WTC11 (cell line): Measurements from ENCODE around the gene BCOR. TPM values are rescaled to one million over a fixed set of nuclear protein-coding genes. Genes with fewer than 3 reads are reported as not detected.

ENCODE experiments used
- ATAC-seq: fragments of 200-7000 bp; cut with Tn5 transposase; 2 replicates; pipeline ENCODE4 v1.10.0; 2021; ENCODE audit warnings: mild to moderate bottlenecking, moderate library complexity
- CTCF ChIA-PET: fragments of 300-600 bp; sonication (Branson Sonifier 250); formaldehyde crosslinking; loops from one replicate; lab custom pipeline; 2021; ENCODE audit warnings: antibody characterized with exemption; lab: Charles Lee
- POLR2A ChIA-PET: fragments of 350-600 bp; sonication (Branson Sonifier 250); formaldehyde crosslinking; loops from one replicate; lab custom pipeline; 2021; ENCODE audit warnings: antibody characterized with exemption; lab: Charles Lee
- DNase-seq: peaks from one replicate; pipeline ENCODE4 v3.0.0; 2021; ENCODE audit warnings: low spot score
- H3K27ac Mint-ChIP-seq: 2 replicates; pipeline ENCODE4 v1.8.0; 2021; ENCODE audit warnings: mixed read lengths
- H3K27me3 Mint-ChIP-seq: 2 replicates; pipeline ENCODE4 v1.8.0; 2021; ENCODE audit warnings: low read depth, mild to moderate bottlenecking, moderate library complexity, mixed read lengths
- H3K36me3 Mint-ChIP-seq: 2 replicates; pipeline ENCODE4 v1.8.0; 2021; ENCODE audit warnings: mixed read lengths
- H3K4me1 Mint-ChIP-seq: 2 replicates; pipeline ENCODE4 v1.8.0; 2022; ENCODE audit warnings: mixed read lengths
- H3K4me3 Mint-ChIP-seq: 2 replicates; pipeline ENCODE4 v1.8.0; 2021; ENCODE audit warnings: mild to moderate bottlenecking, moderate library complexity, mixed read lengths
- H3K9me3 Mint-ChIP-seq: 2 replicates; pipeline ENCODE4 v1.8.0; 2021; ENCODE audit warnings: mixed read lengths
- CREB1 ChIP-seq: sonication (generic); formaldehyde crosslinking; IDR thresholded peaks from 2 replicates; pipeline ENCODE4 v1.8.0; 2023; ENCODE audit warnings: mild to moderate bottlenecking, missing genetic modification reagents
- ELF4 ChIP-seq: sonication (generic); formaldehyde crosslinking; IDR thresholded peaks from 2 replicates; pipeline ENCODE4 v1.8.1; 2022; ENCODE audit warnings: low read depth, mild to moderate bottlenecking, moderate library complexity, missing genetic modification reagents
- FOXJ3 ChIP-seq: sonication (generic); formaldehyde crosslinking; IDR thresholded peaks from 2 replicates; pipeline ENCODE4 v1.9.0; 2021; ENCODE audit warnings: missing genetic modification reagents, mild to moderate bottlenecking, borderline replicate concordance
- FOXK1 ChIP-seq: sonication (generic); formaldehyde crosslinking; IDR thresholded peaks from 2 replicates; pipeline ENCODE4 v1.8.0; 2022; ENCODE audit warnings: mild to moderate bottlenecking, moderate library complexity, missing genetic modification reagents
- JUN ChIP-seq: sonication (generic); formaldehyde crosslinking; IDR thresholded peaks from 2 replicates; pipeline ENCODE4 v1.8.0; 2023; ENCODE audit warnings: mild to moderate bottlenecking, missing genetic modification reagents
- MXD4 ChIP-seq: fragments of 250-450 bp; sonication (Bioruptor Pico); IDR thresholded peaks from 2 replicates; pipeline ENCODE4 v1.8.0; 2021; ENCODE audit warnings: mild to moderate bottlenecking, moderate library complexity, borderline replicate concordance
- NFE2L1 ChIP-seq: sonication (generic); formaldehyde crosslinking; IDR thresholded peaks from 2 replicates; pipeline ENCODE4 v1.8.1; 2023; ENCODE audit warnings: missing genetic modification reagents
- NR2C2 ChIP-seq: sonication (generic); formaldehyde crosslinking; IDR thresholded peaks from 2 replicates; pipeline ENCODE4 v1.8.0; 2022; ENCODE audit warnings: mild to moderate bottlenecking, missing genetic modification reagents
- NR3C1 ChIP-seq: sonication (generic); formaldehyde crosslinking; conservative IDR thresholded peaks from 2 replicates; pipeline ENCODE4 v1.8.1; 2023; ENCODE audit warnings: low read depth, mild to moderate bottlenecking, missing genetic modification reagents
- OVOL2 ChIP-seq: fragments of 250-450 bp; sonication (Bioruptor Pico); IDR thresholded peaks from 2 replicates; pipeline ENCODE4 v1.9.0; 2021; ENCODE audit warnings: mild to moderate bottlenecking, borderline replicate concordance
- SMAD4 ChIP-seq: sonication (generic); formaldehyde crosslinking; IDR thresholded peaks from 2 replicates; pipeline ENCODE4 v1.8.0; 2022; ENCODE audit warnings: mild to moderate bottlenecking, missing genetic modification reagents
- TCF7 ChIP-seq: sonication (generic); formaldehyde crosslinking; IDR thresholded peaks from 2 replicates; pipeline ENCODE4 v1.8.0; 2022; ENCODE audit warnings: mild to moderate bottlenecking, low read depth, missing genetic modification reagents, moderate library complexity
- TP53 ChIP-seq: sonication (generic); formaldehyde crosslinking; IDR thresholded peaks from 2 replicates; pipeline ENCODE4 v1.8.1; 2023; ENCODE audit warnings: mild to moderate bottlenecking, missing genetic modification reagents
- ZNF138 ChIP-seq: sonication (generic); formaldehyde crosslinking; conservative IDR thresholded peaks from 2 replicates; pipeline ENCODE4 v1.8.1; 2022; ENCODE audit warnings: mild to moderate bottlenecking, moderate library complexity, missing genetic modification reagents
- total RNA-seq: library from RNA; stranded (reverse); gene quantifications from 3 replicates; pipeline ENCODE4 v1.2.3, GENCODE V29; 2021
- TF ChIP-seq, protein P1 (sequence below): fragments of 250-450 bp; sonication (Bioruptor Pico); IDR thresholded peaks from 2 replicates; pipeline ENCODE4 v2.1.2; 2022; ENCODE audit warnings: mild to moderate bottlenecking, moderate library complexity
- TF ChIP-seq, protein P2 (sequence below): sonication (generic); formaldehyde crosslinking; IDR thresholded peaks from 2 replicates; pipeline ENCODE4 v1.8.1; 2023; ENCODE audit warnings: mild to moderate bottlenecking, missing genetic modification reagents
- TF ChIP-seq, protein P3 (sequence below): sonication (generic); formaldehyde crosslinking; IDR thresholded peaks from 2 replicates; pipeline ENCODE4 v1.8.0; 2022; ENCODE audit warnings: mild to moderate bottlenecking, missing genetic modification reagents
- TF ChIP-seq, protein P4 (sequence below): sonication (generic); formaldehyde crosslinking; IDR thresholded peaks from 2 replicates; pipeline ENCODE4 v1.8.1; 2022; ENCODE audit warnings: low read depth, mild to moderate bottlenecking, moderate library complexity, missing genetic modification reagents, borderline replicate concordance
- TF ChIP-seq, protein P5 (sequence below): fragments of 250-450 bp; sonication (Bioruptor Pico); IDR thresholded peaks from 2 replicates; pipeline ENCODE4 v1.9.0; 2021; ENCODE audit warnings: moderate library complexity, mild to moderate bottlenecking, inconsistent platforms, borderline replicate concordance
- TF ChIP-seq, protein P6 (sequence below): sonication (generic); formaldehyde crosslinking; IDR thresholded peaks from 2 replicates; pipeline ENCODE4 v1.8.0; 2022; ENCODE audit warnings: mild to moderate bottlenecking, missing genetic modification reagents
- TF ChIP-seq, protein P7 (sequence below): sonication (generic); formaldehyde crosslinking; IDR thresholded peaks from 2 replicates; pipeline ENCODE4 v1.8.1; 2023; ENCODE audit warnings: mild to moderate bottlenecking, missing genetic modification reagents, borderline replicate concordance
- TF ChIP-seq, protein P8 (sequence below): sonication (generic); formaldehyde crosslinking; IDR thresholded peaks from 2 replicates; pipeline ENCODE4 v1.8.1; 2022; ENCODE audit warnings: missing genetic modification reagents, borderline replicate concordance
- TF ChIP-seq, protein P9 (sequence below): sonication (generic); formaldehyde crosslinking; IDR thresholded peaks from 2 replicates; pipeline ENCODE4 v1.8.1; 2022; ENCODE audit warnings: mild to moderate bottlenecking, moderate library complexity, missing genetic modification reagents

Gene BCOR
- total RNA-seq, 1 experiment from 2014 or later, result 44.5 TPM

DNA sequence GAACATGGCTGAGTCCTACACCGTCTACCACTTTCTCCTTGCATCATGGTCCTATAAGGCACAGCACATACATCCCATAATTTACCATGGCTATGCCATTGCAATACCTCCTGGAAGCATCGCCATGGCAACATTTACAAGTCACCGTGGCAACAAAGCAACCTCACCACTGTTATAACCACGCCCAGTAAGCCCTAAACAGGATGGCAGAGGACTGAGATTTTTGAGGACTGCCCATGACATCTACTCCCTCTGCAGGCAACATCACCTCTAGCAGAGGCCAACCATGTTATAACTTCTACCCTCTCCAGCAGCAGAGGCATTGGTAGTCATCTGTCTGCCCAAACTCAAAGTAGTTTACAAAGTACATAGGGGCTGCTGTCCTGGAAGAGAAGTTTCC lies 29.7 kb downstream of the BCOR start:
- Mint-ChIP-seq H3K4me3 (no peak overlapping the region), H3K36me3 (peaks cover 69% of the 10 kb centered on the region), H3K9me3 (no peaks in the 10 kb centered on the region), H3K4me1 (peaks cover 73% of the 10 kb centered on the region)
- 0 out of 2 replicates have a peak, but pooled peaks have one; percentile 9 for ATAC-seq
- ChIA-PET CTCF (no interaction called here), POLR2A (no interaction called here)
- no peak for DNase-seq
- TF ChIP-seq CREB1 (CRISPR knock-in tag), result no peak
- no peak for TF ChIP-seq NFE2L1 (CRISPR knock-in tag)
- TF ChIP-seq, protein P1, sequence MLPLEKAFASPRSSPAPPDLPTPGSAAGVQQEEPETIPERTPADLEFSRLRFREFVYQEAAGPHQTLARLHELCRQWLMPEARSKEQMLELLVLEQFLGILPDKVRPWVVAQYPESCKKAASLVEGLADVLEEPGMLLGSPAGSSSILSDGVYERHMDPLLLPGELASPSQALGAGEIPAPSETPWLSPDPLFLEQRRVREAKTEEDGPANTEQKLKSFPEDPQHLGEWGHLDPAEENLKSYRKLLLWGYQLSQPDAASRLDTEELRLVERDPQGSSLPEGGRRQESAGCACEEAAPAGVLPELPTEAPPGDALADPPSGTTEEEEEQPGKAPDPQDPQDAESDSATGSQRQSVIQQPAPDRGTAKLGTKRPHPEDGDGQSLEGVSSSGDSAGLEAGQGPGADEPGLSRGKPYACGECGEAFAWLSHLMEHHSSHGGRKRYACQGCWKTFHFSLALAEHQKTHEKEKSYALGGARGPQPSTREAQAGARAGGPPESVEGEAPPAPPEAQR (CRISPR knock-in tag), result no peak
- no peak for TF ChIP-seq FOXJ3 (CRISPR knock-in tag)
- no peak for TF ChIP-seq ELF4 (CRISPR knock-in tag)
- TF ChIP-seq, protein P2, sequence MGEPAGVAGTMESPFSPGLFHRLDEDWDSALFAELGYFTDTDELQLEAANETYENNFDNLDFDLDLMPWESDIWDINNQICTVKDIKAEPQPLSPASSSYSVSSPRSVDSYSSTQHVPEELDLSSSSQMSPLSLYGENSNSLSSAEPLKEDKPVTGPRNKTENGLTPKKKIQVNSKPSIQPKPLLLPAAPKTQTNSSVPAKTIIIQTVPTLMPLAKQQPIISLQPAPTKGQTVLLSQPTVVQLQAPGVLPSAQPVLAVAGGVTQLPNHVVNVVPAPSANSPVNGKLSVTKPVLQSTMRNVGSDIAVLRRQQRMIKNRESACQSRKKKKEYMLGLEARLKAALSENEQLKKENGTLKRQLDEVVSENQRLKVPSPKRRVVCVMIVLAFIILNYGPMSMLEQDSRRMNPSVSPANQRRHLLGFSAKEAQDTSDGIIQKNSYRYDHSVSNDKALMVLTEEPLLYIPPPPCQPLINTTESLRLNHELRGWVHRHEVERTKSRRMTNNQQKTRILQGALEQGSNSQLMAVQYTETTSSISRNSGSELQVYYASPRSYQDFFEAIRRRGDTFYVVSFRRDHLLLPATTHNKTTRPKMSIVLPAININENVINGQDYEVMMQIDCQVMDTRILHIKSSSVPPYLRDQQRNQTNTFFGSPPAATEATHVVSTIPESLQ (CRISPR knock-in tag), result no peak
- TF ChIP-seq, protein P3, sequence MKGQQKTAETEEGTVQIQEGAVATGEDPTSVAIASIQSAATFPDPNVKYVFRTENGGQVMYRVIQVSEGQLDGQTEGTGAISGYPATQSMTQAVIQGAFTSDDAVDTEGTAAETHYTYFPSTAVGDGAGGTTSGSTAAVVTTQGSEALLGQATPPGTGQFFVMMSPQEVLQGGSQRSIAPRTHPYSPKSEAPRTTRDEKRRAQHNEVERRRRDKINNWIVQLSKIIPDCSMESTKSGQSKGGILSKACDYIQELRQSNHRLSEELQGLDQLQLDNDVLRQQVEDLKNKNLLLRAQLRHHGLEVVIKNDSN (CRISPR knock-in tag), result no peak
- TF ChIP-seq, protein P4, sequence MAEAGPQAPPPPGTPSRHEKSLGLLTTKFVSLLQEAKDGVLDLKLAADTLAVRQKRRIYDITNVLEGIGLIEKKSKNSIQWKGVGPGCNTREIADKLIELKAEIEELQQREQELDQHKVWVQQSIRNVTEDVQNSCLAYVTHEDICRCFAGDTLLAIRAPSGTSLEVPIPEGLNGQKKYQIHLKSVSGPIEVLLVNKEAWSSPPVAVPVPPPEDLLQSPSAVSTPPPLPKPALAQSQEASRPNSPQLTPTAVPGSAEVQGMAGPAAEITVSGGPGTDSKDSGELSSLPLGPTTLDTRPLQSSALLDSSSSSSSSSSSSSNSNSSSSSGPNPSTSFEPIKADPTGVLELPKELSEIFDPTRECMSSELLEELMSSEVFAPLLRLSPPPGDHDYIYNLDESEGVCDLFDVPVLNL (CRISPR knock-in tag), result no peak
- TF ChIP-seq, protein P5, sequence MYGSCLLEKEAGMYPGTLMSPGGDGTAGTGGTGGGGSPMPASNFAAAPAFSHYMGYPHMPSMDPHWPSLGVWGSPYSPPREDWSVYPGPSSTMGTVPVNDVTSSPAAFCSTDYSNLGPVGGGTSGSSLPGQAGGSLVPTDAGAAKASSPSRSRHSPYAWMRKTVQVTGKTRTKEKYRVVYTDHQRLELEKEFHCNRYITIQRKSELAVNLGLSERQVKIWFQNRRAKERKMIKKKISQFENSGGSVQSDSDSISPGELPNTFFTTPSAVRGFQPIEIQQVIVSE (CRISPR knock-in tag), result no peak
- TF ChIP-seq, protein P6, sequence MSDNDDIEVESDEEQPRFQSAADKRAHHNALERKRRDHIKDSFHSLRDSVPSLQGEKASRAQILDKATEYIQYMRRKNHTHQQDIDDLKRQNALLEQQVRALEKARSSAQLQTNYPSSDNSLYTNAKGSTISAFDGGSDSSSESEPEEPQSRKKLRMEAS (CRISPR knock-in tag), result no peak
- no peak for TF ChIP-seq ZNF138 (CRISPR knock-in tag)
- TF ChIP-seq NR3C1, result no peak
- TF ChIP-seq SMAD4 (CRISPR knock-in tag), result no peak
- TF ChIP-seq MXD4 (CRISPR knock-in tag), result no peak
- TF ChIP-seq FOXK1 (CRISPR knock-in tag), result no peak
- no peak for TF ChIP-seq JUN (CRISPR knock-in tag)
- TF ChIP-seq, all 79 proteins: peak for 0
- Mint-ChIP-seq H3K27me3 (no peaks in the 10 kb centered on the region), H3K27ac (no peak overlapping the region; the same call in none of the 2 replicates)

DNA sequence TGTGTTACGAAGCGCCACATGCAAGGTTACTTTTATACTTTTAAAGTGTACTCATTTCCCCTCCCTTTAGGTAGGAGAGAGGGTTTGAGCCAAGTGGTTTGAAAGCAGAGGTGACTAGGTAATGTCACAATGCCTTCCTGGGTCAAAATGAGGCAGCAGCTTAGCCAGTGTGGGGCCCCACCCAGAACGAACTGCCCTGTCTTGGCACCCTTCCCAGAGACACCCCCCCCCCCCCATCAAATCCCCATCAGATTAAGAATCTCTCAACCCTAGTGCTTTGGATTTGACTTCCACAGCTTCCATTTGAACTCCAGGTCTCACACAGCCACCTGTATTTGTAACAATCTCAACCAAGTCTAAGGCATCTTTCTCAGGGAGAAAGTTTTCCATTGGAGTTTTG lies 31.1 kb downstream of the BCOR start:
- CTCF ChIA-PET, result no interaction called here
- Mint-ChIP-seq H3K4me3 (no peak overlapping the region), H3K4me1 (peaks cover 69% of the 10 kb centered on the region), H3K27ac (no peak overlapping the region), H3K9me3 (no peaks in the 10 kb centered on the region), H3K36me3 (peaks cover 60% of the 10 kb centered on the region), H3K27me3 (no peaks in the 10 kb centered on the region)
- no peak for DNase-seq
- no peak for ATAC-seq
- POLR2A ChIA-PET, result no interaction called here
- TF ChIP-seq TP53, result no peak
- TF ChIP-seq NR2C2, result no peak
- TF ChIP-seq OVOL2 (CRISPR knock-in tag), result no peak
- TF ChIP-seq, protein P7, sequence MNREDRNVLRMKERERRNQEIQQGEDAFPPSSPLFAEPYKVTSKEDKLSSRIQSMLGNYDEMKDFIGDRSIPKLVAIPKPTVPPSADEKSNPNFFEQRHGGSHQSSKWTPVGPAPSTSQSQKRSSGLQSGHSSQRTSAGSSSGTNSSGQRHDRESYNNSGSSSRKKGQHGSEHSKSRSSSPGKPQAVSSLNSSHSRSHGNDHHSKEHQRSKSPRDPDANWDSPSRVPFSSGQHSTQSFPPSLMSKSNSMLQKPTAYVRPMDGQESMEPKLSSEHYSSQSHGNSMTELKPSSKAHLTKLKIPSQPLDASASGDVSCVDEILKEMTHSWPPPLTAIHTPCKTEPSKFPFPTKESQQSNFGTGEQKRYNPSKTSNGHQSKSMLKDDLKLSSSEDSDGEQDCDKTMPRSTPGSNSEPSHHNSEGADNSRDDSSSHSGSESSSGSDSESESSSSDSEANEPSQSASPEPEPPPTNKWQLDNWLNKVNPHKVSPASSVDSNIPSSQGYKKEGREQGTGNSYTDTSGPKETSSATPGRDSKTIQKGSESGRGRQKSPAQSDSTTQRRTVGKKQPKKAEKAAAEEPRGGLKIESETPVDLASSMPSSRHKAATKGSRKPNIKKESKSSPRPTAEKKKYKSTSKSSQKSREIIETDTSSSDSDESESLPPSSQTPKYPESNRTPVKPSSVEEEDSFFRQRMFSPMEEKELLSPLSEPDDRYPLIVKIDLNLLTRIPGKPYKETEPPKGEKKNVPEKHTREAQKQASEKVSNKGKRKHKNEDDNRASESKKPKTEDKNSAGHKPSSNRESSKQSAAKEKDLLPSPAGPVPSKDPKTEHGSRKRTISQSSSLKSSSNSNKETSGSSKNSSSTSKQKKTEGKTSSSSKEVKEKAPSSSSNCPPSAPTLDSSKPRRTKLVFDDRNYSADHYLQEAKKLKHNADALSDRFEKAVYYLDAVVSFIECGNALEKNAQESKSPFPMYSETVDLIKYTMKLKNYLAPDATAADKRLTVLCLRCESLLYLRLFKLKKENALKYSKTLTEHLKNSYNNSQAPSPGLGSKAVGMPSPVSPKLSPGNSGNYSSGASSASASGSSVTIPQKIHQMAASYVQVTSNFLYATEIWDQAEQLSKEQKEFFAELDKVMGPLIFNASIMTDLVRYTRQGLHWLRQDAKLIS (CRISPR knock-in tag), result no peak
- no peak for TF ChIP-seq FOXJ3 (CRISPR knock-in tag)
- TF ChIP-seq, protein P8, sequence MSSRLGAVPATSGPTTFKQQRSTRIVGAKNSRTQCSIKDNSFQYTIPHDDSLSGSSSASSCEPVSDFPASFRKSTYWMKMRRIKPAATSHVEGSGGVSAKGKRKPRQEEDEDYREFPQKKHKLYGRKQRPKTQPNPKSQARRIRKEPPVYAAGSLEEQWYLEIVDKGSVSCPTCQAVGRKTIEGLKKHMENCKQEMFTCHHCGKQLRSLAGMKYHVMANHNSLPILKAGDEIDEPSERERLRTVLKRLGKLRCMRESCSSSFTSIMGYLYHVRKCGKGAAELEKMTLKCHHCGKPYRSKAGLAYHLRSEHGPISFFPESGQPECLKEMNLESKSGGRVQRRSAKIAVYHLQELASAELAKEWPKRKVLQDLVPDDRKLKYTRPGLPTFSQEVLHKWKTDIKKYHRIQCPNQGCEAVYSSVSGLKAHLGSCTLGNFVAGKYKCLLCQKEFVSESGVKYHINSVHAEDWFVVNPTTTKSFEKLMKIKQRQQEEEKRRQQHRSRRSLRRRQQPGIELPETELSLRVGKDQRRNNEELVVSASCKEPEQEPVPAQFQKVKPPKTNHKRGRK (CRISPR knock-in tag), result no peak
- TF ChIP-seq TCF7 (CRISPR knock-in tag), result no peak
- TF ChIP-seq, protein P9, sequence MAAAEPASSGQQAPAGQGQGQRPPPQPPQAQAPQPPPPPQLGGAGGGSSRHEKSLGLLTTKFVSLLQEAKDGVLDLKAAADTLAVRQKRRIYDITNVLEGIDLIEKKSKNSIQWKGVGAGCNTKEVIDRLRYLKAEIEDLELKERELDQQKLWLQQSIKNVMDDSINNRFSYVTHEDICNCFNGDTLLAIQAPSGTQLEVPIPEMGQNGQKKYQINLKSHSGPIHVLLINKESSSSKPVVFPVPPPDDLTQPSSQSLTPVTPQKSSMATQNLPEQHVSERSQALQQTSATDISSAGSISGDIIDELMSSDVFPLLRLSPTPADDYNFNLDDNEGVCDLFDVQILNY (CRISPR knock-in tag), result no peak
